Activated T-helper 17 cell treated with anti-CD3 and anti-CD28 coated beads, Interleukin-2, amount 50 U/mL, for 72 hours (primary cell): Measurements from ENCODE around the gene ZCCHC18. TPM values are rescaled to one million over a fixed set of nuclear protein-coding genes. Genes with fewer than 3 reads are reported as not detected.
"Not testable (repeated sequence)": the region's sequence is repeated elsewhere in the genome, so short reads cannot be mapped to it uniquely, and the experiment has no call there.

ENCODE experiments used
- ATAC-seq: fragments of 150-1000 bp; cut with Tn5 transposase; replicated peaks from 2 replicates; pipeline ENCODE4 v1.10.0; 2021; ENCODE audit warnings: mild to moderate bottlenecking, moderate library complexity
- H3K27ac Mint-ChIP-seq: one replicate; pipeline ENCODE4 v1.8.0; 2022; ENCODE audit warnings: mixed read lengths
- H3K27me3 Mint-ChIP-seq: one replicate; pipeline ENCODE4 v1.8.0; 2022; ENCODE audit warnings: mixed read lengths
- H3K36me3 Mint-ChIP-seq: one replicate; pipeline ENCODE4 v1.8.0; 2022; ENCODE audit warnings: low read depth, mild to moderate bottlenecking, mixed read lengths
- H3K4me1 Mint-ChIP-seq: one replicate; pipeline ENCODE4 v1.8.0; 2022; ENCODE audit warnings: mixed read lengths
- H3K4me3 Mint-ChIP-seq: one replicate; pipeline ENCODE4 v1.8.0; 2022; ENCODE audit warnings: mild to moderate bottlenecking, mixed read lengths
- H3K9me3 Mint-ChIP-seq: one replicate; pipeline ENCODE4 v1.8.0; 2022; ENCODE audit warnings: mixed read lengths
- total RNA-seq, 2 donors: library from RNA; stranded (reverse); gene quantifications; one replicate each; pipeline ENCODE4 v1.2.3, GENCODE V29; 2022

The ZCCHC18 gene
- 1 to 10 TPM; 1.6 to 2.0 TPM for total RNA-seq

DNA sequence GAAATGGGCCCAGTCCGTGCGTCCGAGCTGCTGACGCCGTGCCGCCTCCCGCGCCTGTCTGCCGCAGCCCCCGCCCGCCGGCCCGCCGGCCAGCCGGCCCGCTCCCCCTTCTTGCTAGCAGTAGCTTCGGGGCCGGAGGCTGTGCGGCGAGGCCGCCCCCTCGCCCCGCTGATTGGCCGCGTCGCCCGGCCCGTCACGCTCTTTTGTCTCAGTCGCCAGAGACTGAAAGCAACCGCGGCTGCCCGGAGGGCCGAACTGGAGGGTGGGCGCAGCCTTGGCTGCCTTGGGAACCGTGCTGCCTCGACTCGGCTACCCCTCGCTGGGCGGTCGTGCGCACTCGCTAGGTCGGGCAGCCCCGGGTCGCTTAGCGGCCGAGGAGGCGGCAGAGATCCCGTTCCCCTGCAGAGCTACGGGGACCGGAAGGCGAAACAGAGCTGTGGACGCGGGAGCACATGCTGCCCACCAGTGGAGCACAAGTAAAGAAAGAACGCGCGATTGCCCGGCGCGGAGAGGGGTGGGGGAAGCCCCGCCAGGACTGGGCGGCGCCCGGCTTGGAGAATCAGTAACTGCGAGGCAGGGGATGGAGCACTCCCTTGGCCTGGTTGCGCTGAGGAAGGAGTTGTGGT is at the start of gene ZCCHC18:
TSS of gene ZCCHC18 (plus strand) at position 198 of the 626 bp plus-strand sequence. CDS start 1,589 bp downstream, outside the sequence.
- peak; percentile 70 for ATAC-seq
- Mint-ChIP-seq H3K9me3 (no peaks in the 10 kb centered on the region), H3K4me1 (peaks cover 7% of the 10 kb centered on the region), H3K27me3 (no peaks in the 10 kb centered on the region), H3K27ac (peak within 1 kb of the TSS; percentile 41), H3K36me3 (no peaks in the 10 kb centered on the region), H3K4me3 (peak within 1 kb of the TSS; percentile 80)

DNA sequence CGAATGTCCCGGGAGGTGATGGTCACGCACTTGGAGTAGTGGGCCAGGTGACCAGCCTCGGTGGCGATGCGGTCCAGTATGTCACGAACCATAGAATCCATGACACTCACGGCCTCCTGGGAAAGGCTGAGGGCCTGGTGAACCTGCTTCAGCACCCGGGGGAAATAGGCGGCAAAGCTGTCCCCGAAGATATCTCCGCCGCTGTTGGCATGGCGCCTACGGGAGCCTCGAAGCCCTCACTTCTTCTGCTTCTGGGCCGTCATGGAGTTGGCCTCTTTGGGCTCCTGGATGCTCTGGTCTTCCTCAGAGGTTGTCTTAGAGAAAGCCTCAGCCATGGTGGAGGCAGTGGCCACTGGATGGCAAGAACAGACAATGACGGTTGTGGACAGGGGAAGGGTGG is 49.7 kb upstream of the ZCCHC18 start:
- ATAC-seq, H3K4me3 Mint-ChIP-seq, H3K36me3 Mint-ChIP-seq, H3K4me1 Mint-ChIP-seq, H3K27ac Mint-ChIP-seq, H3K9me3 Mint-ChIP-seq, H3K27me3 Mint-ChIP-seq: not testable (repeated sequence)

GRCh38 chrX:104075778-104076445 is 36.4 kb upstream of the ZCCHC18 start, which contains the start of gene TMSB15C:
TSS of gene TMSB15C (minus strand) at chrX:104076236.
- H3K27ac Mint-ChIP-seq, H3K4me1 Mint-ChIP-seq, H3K27me3 Mint-ChIP-seq, H3K9me3 Mint-ChIP-seq, H3K4me3 Mint-ChIP-seq, H3K36me3 Mint-ChIP-seq: not testable (repeated sequence)
- peak; percentile 99 for ATAC-seq

GRCh38 chrX:104077854-104078253 is 34.5 kb upstream of the ZCCHC18 start:
- not testable (repeated sequence) for H3K4me1 Mint-ChIP-seq, H3K27ac Mint-ChIP-seq, H3K36me3 Mint-ChIP-seq, ATAC-seq, H3K4me3 Mint-ChIP-seq, H3K27me3 Mint-ChIP-seq, H3K9me3 Mint-ChIP-seq

GRCh38 chrX:104084063-104084462 is 28.3 kb upstream of the ZCCHC18 start:
- Mint-ChIP-seq H3K36me3 (no peaks in the 10 kb centered on the region), H3K27me3 (peaks cover 4% of the 10 kb centered on the region), H3K4me1 (no peaks in the 10 kb centered on the region), H3K9me3 (no peaks in the 10 kb centered on the region), H3K27ac (no peak overlapping the region), H3K4me3 (no peak overlapping the region)
- no peak for ATAC-seq

- no peak overlapping the region for H3K4me3 Mint-ChIP-seq
- peaks cover 4% of the 10 kb centered on the region for H3K27me3 Mint-ChIP-seq
- H3K27ac Mint-ChIP-seq: no peak overlapping the region
- no peaks in the 10 kb centered on the region for H3K36me3 Mint-ChIP-seq
- ATAC-seq: no peak
- H3K9me3 Mint-ChIP-seq: no peaks in the 10 kb centered on the region
- H3K4me1 Mint-ChIP-seq: no peaks in the 10 kb centered on the region
Observed at GRCh38 chrX:104084534-104085277, 27.6 kb upstream of the ZCCHC18 start.

- Mint-ChIP-seq H3K27me3 (peaks cover 4% of the 10 kb centered on the region), H3K9me3 (no peaks in the 10 kb centered on the region), H3K4me3 (no peak overlapping the region), H3K36me3 (no peaks in the 10 kb centered on the region), H3K4me1 (no peaks in the 10 kb centered on the region), H3K27ac (no peak overlapping the region)
- ATAC-seq: no peak
Observed at GRCh38 chrX:104085477-104085876, 26.8 kb upstream of the ZCCHC18 start.

DNA sequence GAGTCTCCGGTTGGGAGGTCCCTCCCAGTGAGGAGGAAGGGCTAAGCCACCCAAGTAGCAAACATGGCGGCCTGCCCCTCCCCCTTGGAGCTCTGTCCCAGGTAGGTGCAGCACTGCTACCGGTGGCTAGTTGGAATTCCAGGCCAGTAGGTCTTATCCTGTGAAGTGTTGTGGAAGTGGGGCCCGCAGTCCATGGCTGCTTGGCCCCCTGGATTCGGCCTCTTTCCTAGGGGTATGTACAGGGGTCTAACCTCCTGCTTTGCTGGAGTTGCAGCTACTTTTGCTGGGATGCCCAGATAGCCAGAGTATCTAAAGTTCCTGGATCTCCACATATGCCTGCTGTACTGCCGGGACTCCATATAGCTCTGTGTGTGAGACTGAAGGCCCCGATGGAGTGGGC is 26.4 kb upstream of the ZCCHC18 start:
- no peak overlapping the region for H3K4me3 Mint-ChIP-seq
- H3K36me3 Mint-ChIP-seq: no peaks in the 10 kb centered on the region
- H3K27ac Mint-ChIP-seq: no peak overlapping the region
- ATAC-seq: no peak
- peaks cover 4% of the 10 kb centered on the region for H3K27me3 Mint-ChIP-seq
- no peaks in the 10 kb centered on the region for H3K9me3 Mint-ChIP-seq
- no peaks in the 10 kb centered on the region for H3K4me1 Mint-ChIP-seq

- ATAC-seq: peak; percentile 43
- no peaks in the 10 kb centered on the region for H3K9me3 Mint-ChIP-seq
- no peaks in the 10 kb centered on the region for H3K36me3 Mint-ChIP-seq
- H3K27me3 Mint-ChIP-seq: no peaks in the 10 kb centered on the region
- H3K4me1 Mint-ChIP-seq: no peaks in the 10 kb centered on the region
- peak overlapping the region; percentile 14 for H3K4me3 Mint-ChIP-seq
- H3K27ac Mint-ChIP-seq: no peak overlapping the region
Observed at GRCh38 chrX:104098151-104098808, 14.0 kb upstream of the ZCCHC18 start.

DNA sequence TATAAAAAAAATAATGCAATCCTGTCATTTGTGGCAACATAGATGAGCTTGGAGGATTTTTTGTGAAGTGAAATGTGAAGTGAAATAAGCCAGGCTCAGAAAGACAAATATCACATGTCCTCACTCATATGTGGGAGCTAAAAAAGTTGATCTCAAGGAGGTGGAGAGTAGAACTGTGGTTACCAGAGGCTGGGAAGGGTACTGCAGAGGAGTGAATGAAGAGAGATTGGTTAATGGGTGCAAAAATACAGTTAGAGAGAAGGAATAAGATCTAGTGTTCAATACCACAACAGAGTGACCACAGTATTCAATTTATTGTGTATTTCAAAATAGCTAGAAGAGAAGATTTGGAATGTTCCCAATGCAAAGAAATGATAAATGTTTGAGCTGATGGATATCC is 13.4 kb upstream of the ZCCHC18 start:
- no peak overlapping the region for H3K27ac Mint-ChIP-seq
- no peaks in the 10 kb centered on the region for H3K9me3 Mint-ChIP-seq
- H3K4me1 Mint-ChIP-seq: no peaks in the 10 kb centered on the region
- no peaks in the 10 kb centered on the region for H3K36me3 Mint-ChIP-seq
- no peak for ATAC-seq
- no peak overlapping the region for H3K4me3 Mint-ChIP-seq
- H3K27me3 Mint-ChIP-seq: no peaks in the 10 kb centered on the region

- H3K27me3 Mint-ChIP-seq: no peaks in the 10 kb centered on the region
- no peak overlapping the region for H3K4me3 Mint-ChIP-seq
Observed at GRCh38 chrX:104104676-104105075, 7.6 kb upstream of the ZCCHC18 start.

GRCh38 chrX:104105330-104106262 is 6.7 kb upstream of the ZCCHC18 start:
- Mint-ChIP-seq H3K27ac (no peak overlapping the region), H3K9me3 (no peaks in the 10 kb centered on the region), H3K36me3 (no peaks in the 10 kb centered on the region), H3K4me1 (peaks cover 5% of the 10 kb centered on the region), H3K4me3 (no peak overlapping the region), H3K27me3 (no peaks in the 10 kb centered on the region)
- ATAC-seq: no peak

More at GRCh38 chrX:104104676-104105075, 7.6 kb upstream of the ZCCHC18 start:
- Mint-ChIP-seq H3K36me3 (no peaks in the 10 kb centered on the region), H3K4me1 (peaks cover 5% of the 10 kb centered on the region), H3K9me3 (no peaks in the 10 kb centered on the region), H3K27ac (no peak overlapping the region)
- no peak for ATAC-seq

GRCh38 chrX:104108955-104109354 is 3.4 kb upstream of the ZCCHC18 start:
- H3K36me3 Mint-ChIP-seq: no peaks in the 10 kb centered on the region
- H3K9me3 Mint-ChIP-seq: no peaks in the 10 kb centered on the region
- ATAC-seq: peak; percentile 28
- H3K27me3 Mint-ChIP-seq: no peaks in the 10 kb centered on the region
- H3K4me1 Mint-ChIP-seq: peaks cover 5% of the 10 kb centered on the region
- H3K4me3 Mint-ChIP-seq: no peak overlapping the region
- no peak overlapping the region for H3K27ac Mint-ChIP-seq
